GM15510 (cell line): ENCODE data around the gene BMP15.

Experiments used
- POLR2A ChIP-seq: IDR thresholded peaks from 3 replicates; pipeline ENCODE4 v1.6.1; 2011; ENCODE audit warnings: borderline replicate concordance; ENCODE audit not compliant: insufficient read length; ENCODE audit errors: extremely low read depth

Gene BMP15

DNA sequence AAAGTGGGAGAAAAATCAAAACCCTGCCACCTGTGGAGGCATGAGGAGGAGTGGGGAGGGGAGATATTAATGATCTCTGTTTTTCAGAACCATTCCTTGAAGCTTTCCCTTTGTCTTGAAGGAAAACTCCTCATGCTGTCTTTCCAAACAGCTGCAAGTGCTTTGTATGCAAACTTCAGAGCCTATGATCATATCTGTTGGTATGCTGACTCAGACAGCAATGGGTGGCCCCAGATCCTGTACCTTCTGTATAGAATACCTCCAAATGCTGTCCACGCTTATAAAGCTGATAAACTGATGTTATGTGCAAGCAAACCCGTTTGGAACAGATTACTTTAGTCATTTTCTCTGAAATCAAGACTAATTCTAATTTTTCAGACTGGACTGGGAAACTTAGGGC, 31.9 kb downstream of the BMP15 start:
- TF ChIP-seq POLR2A = no peak

DNA sequence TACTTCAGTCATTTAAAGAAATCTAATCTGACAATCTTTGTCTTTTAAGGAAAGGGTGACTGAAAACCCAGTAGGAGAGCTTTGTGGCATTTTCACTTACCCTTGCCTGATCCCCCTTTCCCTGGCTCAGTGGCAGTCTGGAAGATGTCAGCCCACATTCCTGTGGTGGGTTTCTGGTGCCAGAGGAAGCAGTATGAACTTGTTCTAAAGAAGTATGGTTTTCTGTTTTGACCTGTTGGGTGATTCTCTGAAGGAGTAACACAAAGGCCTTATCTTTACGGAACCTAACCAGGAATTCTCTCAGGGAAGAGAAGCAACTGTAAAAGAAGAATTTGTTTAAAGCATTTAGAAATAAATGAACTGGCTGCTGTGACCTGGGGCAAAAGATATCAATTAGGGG, 41.9 kb downstream of the BMP15 start:
- TF ChIP-seq POLR2A = no peak

DNA sequence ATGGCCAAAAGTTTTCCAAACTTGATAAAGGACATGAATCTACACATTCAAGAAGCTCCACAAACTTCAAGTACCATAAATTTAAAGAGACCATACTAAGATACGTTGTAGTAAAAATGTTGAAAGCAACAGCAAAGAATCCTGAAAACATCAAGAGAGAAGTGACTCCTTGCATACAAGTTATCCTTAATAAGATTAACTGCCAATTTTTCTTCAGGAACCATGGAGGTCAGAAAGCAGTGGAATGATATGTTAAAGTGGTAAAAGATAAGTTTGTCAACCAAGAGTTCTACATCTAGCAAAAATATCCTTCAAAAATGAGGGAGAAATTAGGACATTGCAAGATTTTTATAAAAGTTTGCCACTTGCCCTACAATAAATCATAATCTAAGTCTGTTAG, 43.3 kb downstream of the BMP15 start:
- no peak for TF ChIP-seq POLR2A

DNA sequence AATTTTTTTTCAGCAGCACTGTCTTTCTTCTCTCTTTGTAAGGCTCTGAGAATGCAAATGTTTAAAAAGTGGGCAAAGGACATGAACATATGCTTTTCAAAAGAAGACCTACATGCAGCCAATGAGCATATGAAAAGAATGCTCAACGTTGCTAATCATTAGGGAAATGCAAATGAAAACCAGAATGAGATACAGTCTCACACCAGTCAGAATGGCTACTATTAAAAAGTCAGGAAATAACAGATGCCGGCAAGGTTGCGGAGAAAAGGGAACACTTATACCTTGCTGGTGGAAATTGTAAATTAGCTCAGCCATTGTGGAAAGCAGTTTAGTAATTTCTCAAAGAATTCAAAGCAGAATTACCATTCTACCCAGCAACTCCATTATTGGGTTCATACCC, 51.6 kb downstream of the BMP15 start:
- no peak for TF ChIP-seq POLR2A

DNA sequence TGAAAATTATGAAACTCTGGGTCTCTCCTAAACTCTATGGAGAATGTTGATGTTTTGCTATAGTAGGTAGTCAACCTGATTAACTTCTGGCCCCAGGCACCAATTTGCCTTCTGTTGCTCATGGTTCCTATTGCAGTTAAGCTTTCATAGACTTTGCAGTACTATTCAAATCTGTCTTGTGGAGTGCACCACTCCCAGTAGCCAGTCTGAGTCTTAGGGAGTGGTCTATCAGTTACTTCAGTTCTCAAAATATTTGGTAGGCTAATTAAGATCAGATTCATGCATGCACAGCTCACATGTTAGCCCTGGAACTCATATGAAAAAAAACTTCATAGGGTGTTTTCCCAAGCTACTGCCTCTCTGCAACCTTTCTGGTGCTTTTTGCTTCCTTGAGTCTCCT, 53.3 kb downstream of the BMP15 start:
- no peak for TF ChIP-seq POLR2A
